ENCODE measurements around the gene LPAR5. TPM values are rescaled to one million over a fixed set of nuclear protein-coding genes. Genes with fewer than 3 reads are reported as not detected.
A peak's percentile ranks its signal among the peaks of the same experiment; 100 is the strongest.

Gene LPAR5
- total RNA-seq, 1 experiment from 2014 or later: 0.20 TPM

DNA sequence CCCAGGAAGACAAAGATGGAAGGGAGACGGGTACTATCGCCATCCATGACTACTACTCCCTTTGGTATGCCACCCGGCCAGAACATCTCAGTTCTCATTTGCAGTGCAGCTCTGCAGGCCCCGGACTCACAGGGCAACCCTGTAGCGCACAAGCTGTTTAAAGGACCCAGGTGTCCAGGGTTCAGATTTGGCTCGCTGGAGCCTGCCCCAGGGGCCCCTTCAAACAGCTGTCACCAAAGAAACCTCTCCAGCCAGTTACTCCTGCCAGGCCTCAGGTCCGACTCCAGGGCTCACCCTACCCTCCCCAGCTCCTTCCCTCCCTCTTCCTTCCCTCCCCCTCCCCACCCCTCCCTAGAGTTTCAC is 23.1 kb downstream of the LPAR5 start:
- ChIA-PET POLR2A (interaction anchor here (0.6 kb wide), 1 partner anchor 496 kb away, joined by 3 read pairs; no protein-coding TSS in a partner anchor), CTCF (no interaction called here)
- no peak for DNase-seq
- peaks cover 34% of the 10 kb centered on the region for H3K4me1 ChIP-seq
- no TSS peak for BruUV-seq (replicated peaks)
- Mint-ChIP-seq H3K4me3 (ENCODE audit: unreplicated experiment) (no peak overlapping the region), H3K27ac (ENCODE audit: unreplicated experiment) (no peak overlapping the region), H3K27me3 (ENCODE audit: insufficient read depth, unreplicated experiment) (no peaks in the 10 kb centered on the region), H3K36me3 (ENCODE audit: insufficient read depth, unreplicated experiment) (no peaks in the 10 kb centered on the region), H3K4me1 (ENCODE audit: low read depth, unreplicated experiment) (peaks cover 7% of the 10 kb centered on the region), H3K9me3 (ENCODE audit: unreplicated experiment) (no peaks in the 10 kb centered on the region)
- intact Hi-C loops (cut with micrococcal nuclease; ENCODE audit: unreplicated experiment): no loop called here
- no peak overlapping the region for H3K4me3 ChIP-seq (ENCODE audit: low read depth, low read length)
- TF ChIP-seq, protein P1, sequence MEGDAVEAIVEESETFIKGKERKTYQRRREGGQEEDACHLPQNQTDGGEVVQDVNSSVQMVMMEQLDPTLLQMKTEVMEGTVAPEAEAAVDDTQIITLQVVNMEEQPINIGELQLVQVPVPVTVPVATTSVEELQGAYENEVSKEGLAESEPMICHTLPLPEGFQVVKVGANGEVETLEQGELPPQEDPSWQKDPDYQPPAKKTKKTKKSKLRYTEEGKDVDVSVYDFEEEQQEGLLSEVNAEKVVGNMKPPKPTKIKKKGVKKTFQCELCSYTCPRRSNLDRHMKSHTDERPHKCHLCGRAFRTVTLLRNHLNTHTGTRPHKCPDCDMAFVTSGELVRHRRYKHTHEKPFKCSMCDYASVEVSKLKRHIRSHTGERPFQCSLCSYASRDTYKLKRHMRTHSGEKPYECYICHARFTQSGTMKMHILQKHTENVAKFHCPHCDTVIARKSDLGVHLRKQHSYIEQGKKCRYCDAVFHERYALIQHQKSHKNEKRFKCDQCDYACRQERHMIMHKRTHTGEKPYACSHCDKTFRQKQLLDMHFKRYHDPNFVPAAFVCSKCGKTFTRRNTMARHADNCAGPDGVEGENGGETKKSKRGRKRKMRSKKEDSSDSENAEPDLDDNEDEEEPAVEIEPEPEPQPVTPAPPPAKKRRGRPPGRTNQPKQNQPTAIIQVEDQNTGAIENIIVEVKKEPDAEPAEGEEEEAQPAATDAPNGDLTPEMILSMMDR (IDR thresholded peaks at IDR 0.05; ENCODE audit: insufficient read depth in 1 of 2, low read depth in 1 of 2, low read length in 1 of 2, severe bottlenecking in 1 of 2, unreplicated experiment in 1 of 2): no peak
- H3K9me3 ChIP-seq: no peaks in the 10 kb centered on the region
- H3K27me3 ChIP-seq (replicated peaks; ENCODE audit: control insufficient read depth, insufficient read depth, low read length): no peaks in the 10 kb centered on the region
- no peaks in the 10 kb centered on the region for H3K36me3 ChIP-seq (ENCODE audit: control insufficient read depth, insufficient read depth, low read length)

DNA sequence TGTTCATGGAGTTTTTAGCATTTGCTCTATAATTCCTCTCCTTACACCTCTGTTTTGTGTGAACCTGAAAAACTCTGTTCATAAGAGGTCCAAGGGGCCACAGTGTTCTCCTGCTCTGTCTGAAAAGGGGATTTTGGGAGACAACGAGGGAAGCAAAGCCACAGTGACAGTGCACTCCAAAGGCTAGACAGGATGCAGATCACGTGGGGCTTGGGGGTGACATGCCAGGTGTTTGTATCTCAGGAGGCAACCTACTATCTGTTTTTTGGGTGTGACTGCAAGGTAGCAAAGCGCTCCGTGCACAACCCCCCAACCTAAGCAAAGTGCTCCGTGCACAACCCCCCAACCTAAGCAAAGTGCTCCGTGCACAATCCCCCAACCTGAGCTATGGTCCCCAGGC is 23.5 kb downstream of the LPAR5 start:
- DNase-seq: no peak
- POLR2A ChIA-PET: interaction anchor here (0.6 kb wide), 1 partner anchor 496 kb away, joined by 3 read pairs; no protein-coding TSS in a partner anchor

DNA sequence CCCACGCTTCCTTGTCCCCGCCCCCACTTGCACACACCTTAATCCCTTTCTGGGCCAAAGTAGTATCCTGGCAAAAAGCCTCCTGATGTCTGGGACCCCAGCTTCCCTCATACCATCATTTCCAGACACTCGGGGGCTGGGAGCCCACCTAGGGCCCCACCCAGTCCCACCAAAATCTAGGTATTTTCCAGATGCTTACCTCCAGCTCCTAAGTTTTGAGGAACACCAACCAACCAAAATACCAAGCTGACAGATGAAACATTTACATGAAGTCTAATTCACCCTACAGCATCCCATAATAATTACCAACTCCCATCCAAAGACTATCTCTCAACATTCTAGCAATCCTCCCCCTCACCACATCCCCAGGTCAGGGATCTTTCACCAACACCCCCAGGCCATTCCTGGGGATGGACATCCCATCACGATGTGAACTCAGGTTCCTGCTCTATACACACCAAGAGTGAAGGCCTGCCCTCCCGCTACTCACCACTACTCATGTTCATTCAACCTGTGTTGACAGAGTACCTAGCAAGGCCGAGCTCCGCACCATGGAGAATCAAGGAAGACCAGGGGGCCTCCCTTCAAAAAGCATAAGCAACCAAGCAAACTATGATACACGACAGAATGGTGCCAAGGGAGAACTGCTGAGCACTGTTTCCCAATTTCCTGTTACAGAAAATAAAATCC is 27.0 kb downstream of the LPAR5 start:
- no peak overlapping the region for H3K27ac Mint-ChIP-seq (ENCODE audit: unreplicated experiment)

More for the DNA sequence above, 23.5 kb downstream of the LPAR5 start:
- no TSS peak for BruUV-seq (replicated peaks)
- H3K4me3 Mint-ChIP-seq (ENCODE audit: unreplicated experiment): no peak overlapping the region
- H3K36me3 Mint-ChIP-seq (ENCODE audit: insufficient read depth, unreplicated experiment): no peaks in the 10 kb centered on the region
- TF ChIP-seq, protein P1 (IDR thresholded peaks at IDR 0.05; ENCODE audit: insufficient read depth in 1 of 2, low read depth in 1 of 2, low read length in 1 of 2, severe bottlenecking in 1 of 2, unreplicated experiment in 1 of 2): no peak
- Histone ChIP-seq H3K27me3 (replicated peaks; ENCODE audit: control insufficient read depth, insufficient read depth, low read length) (no peaks in the 10 kb centered on the region), H3K36me3 (ENCODE audit: control insufficient read depth, insufficient read depth, low read length) (no peaks in the 10 kb centered on the region), H3K4me1 (peaks cover 34% of the 10 kb centered on the region), H3K9me3 (no peaks in the 10 kb centered on the region), H3K4me3 (ENCODE audit: low read depth, low read length) (no peak overlapping the region)
- CTCF ChIA-PET: no interaction called here
- intact Hi-C loops (cut with micrococcal nuclease; ENCODE audit: unreplicated experiment): no loop called here
- H3K4me1 Mint-ChIP-seq (ENCODE audit: low read depth, unreplicated experiment): peaks cover 7% of the 10 kb centered on the region
- H3K27me3 Mint-ChIP-seq (ENCODE audit: insufficient read depth, unreplicated experiment): no peaks in the 10 kb centered on the region
- H3K27ac Mint-ChIP-seq (ENCODE audit: unreplicated experiment): no peak overlapping the region
- no peaks in the 10 kb centered on the region for H3K9me3 Mint-ChIP-seq (ENCODE audit: unreplicated experiment)

More for the DNA sequence above, 27.0 kb downstream of the LPAR5 start:
- no peak overlapping the region for H3K4me3 ChIP-seq (ENCODE audit: low read depth, low read length)
- H3K4me1 ChIP-seq: peaks cover 43% of the 10 kb centered on the region
- peaks cover 5% of the 10 kb centered on the region; the same call in 1 of the 2 replicates for H3K36me3 ChIP-seq (ENCODE audit: control insufficient read depth, insufficient read depth, low read length)
- Mint-ChIP-seq H3K9me3 (ENCODE audit: unreplicated experiment) (no peaks in the 10 kb centered on the region), H3K36me3 (ENCODE audit: insufficient read depth, unreplicated experiment) (peaks cover 21% of the 10 kb centered on the region), H3K4me3 (ENCODE audit: unreplicated experiment) (no peak overlapping the region), H3K27me3 (ENCODE audit: insufficient read depth, unreplicated experiment) (no peaks in the 10 kb centered on the region), H3K4me1 (ENCODE audit: low read depth, unreplicated experiment) (peaks cover 13% of the 10 kb centered on the region)
- TF ChIP-seq, protein P1 (IDR thresholded peaks at IDR 0.05; ENCODE audit: insufficient read depth in 1 of 2, low read depth in 1 of 2, low read length in 1 of 2, severe bottlenecking in 1 of 2, unreplicated experiment in 1 of 2): peak in 1 of 2 experiments; percentile 8
- H3K27me3 ChIP-seq (replicated peaks; ENCODE audit: control insufficient read depth, insufficient read depth, low read length): no peaks in the 10 kb centered on the region
- ChIA-PET CTCF (no interaction called here), POLR2A (interaction anchor here (0.6 to 0.7 kb wide), 2 partner anchors 41 to 75 kb away, joined by 3 to 4 read pairs; partner anchors contain the start of genes GAPDH and NOP2)
- no TSS peak for BruUV-seq (replicated peaks)
- peak; percentile 57 to 70 for DNase-seq
- intact Hi-C loops (cut with micrococcal nuclease; ENCODE audit: unreplicated experiment): loop anchor here (5.0 kb wide), 1 partner anchor 41 kb away; the partner anchor contains the start of gene NOP2
- H3K9me3 ChIP-seq: no peaks in the 10 kb centered on the region

Data from Caco-2 (cell line).